NB4 (cell line): ENCODE data around the gene SYNPO.

Experiments
- CTCF ChIP-seq: IDR thresholded peaks from one replicate; pipeline ENCODE4 v1.5.1; 2012; ENCODE audit warnings: low read depth, low read length
- MYC ChIP-seq: IDR thresholded peaks from 2 replicates; pipeline ENCODE4 v1.6.1; 2011; ENCODE audit warnings: low read depth, low read length
- POLR2A ChIP-seq: IDR thresholded peaks from 2 replicates; pipeline ENCODE4 v1.6.1; 2011; ENCODE audit warnings: mild to moderate bottlenecking; ENCODE audit not compliant: insufficient read length; ENCODE audit errors: extremely low read depth

- TF ChIP-seq CTCF (no peak), POLR2A (no peak), MYC (no peak)
Observed at GRCh38 chr5:150649108-150650020, 8.9 kb downstream of the SYNPO start.
